BJ (cell line): ENCODE results near the gene GRM5. TPM values are rescaled to one million over a fixed set of nuclear protein-coding genes. Genes with fewer than 3 reads are reported as not detected.
"Not testable (repeated sequence)": the region's sequence is repeated elsewhere in the genome, so short reads cannot be mapped to it uniquely, and the experiment has no call there.

Experiments used
- CTCF ChIA-PET: fragments of 350-600 bp; formaldehyde crosslinking; extraction: SDS; loops from one replicate; lab custom pipeline; 2021; ENCODE audit warnings: antibody characterized with exemption, inconsistent platforms; lab: Yijun Ruan, JAX
- POLR2A ChIA-PET: fragments of 300-600 bp; sonication (Branson Sonifier 250); formaldehyde crosslinking; extraction: SDS; loops from one replicate; lab custom pipeline; 2021; ENCODE audit warnings: antibody characterized with exemption; lab: Charles Lee
- DNase-seq: peaks from one replicate; pipeline ENCODE4 v3.0.0-alpha.2; 2011; ENCODE audit warnings: low read depth
- H3K27me3 ChIP-seq: 2 replicates; pipeline ENCODE4 v1.6.0; 2011; ENCODE audit warnings: low read length; ENCODE audit not compliant: control insufficient read depth, insufficient read depth
- H3K36me3 ChIP-seq: 2 replicates; pipeline ENCODE4 v1.5.1; 2011; ENCODE audit warnings: low read length; ENCODE audit not compliant: control insufficient read depth, insufficient read depth
- H3K4me3 ChIP-seq: 2 replicates; pipeline ENCODE4 v1.5.1; 2011; ENCODE audit warnings: low read depth, mild to moderate bottlenecking, control low read depth, low read length
- polyA plus RNA-seq: library from polyadenylated mRNA; depleted of rRNA; stranded (reverse); fragments of >200 nt; gene quantifications from 2 replicates; pipeline ENCODE4 v1.2.3, GENCODE V29; 2011
- TF ChIP-seq, protein P1 (sequence below): IDR thresholded peaks from 2 replicates; pipeline ENCODE4 v1.5.1; 2011; ENCODE audit warnings: low read depth, mild to moderate bottlenecking, control low read depth, inconsistent platforms, low read length, moderate library complexity; ENCODE audit not compliant: insufficient read depth

GRM5 gene
- polyA plus RNA-seq, 1 experiment: not detected

- TF ChIP-seq, protein P1, sequence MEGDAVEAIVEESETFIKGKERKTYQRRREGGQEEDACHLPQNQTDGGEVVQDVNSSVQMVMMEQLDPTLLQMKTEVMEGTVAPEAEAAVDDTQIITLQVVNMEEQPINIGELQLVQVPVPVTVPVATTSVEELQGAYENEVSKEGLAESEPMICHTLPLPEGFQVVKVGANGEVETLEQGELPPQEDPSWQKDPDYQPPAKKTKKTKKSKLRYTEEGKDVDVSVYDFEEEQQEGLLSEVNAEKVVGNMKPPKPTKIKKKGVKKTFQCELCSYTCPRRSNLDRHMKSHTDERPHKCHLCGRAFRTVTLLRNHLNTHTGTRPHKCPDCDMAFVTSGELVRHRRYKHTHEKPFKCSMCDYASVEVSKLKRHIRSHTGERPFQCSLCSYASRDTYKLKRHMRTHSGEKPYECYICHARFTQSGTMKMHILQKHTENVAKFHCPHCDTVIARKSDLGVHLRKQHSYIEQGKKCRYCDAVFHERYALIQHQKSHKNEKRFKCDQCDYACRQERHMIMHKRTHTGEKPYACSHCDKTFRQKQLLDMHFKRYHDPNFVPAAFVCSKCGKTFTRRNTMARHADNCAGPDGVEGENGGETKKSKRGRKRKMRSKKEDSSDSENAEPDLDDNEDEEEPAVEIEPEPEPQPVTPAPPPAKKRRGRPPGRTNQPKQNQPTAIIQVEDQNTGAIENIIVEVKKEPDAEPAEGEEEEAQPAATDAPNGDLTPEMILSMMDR: no peak
- Histone ChIP-seq H3K27me3 (no peaks in the 10 kb centered on the region), H3K4me3 (no peak overlapping the region), H3K36me3 (no peaks in the 10 kb centered on the region)
- CTCF ChIA-PET: interaction anchor here (1.2 to 5.6 kb wide), 3 partner anchors 14 to 521 kb away, joined by 5 to 22 read pairs (median 12); no protein-coding TSS in a partner anchor
- DNase-seq: no peak
- POLR2A ChIA-PET: interaction anchor here (0.5 to 0.7 kb wide), 3 partner anchors 218 to 316 kb away, joined by 3 to 6 read pairs (median 3); no protein-coding TSS in a partner anchor
Observed at GRCh38 chr11:88538098-88538497, 527.7 kb downstream of the GRM5 start.

- TF ChIP-seq, protein P1: no peak
- H3K4me3 ChIP-seq: no peak overlapping the region
- POLR2A ChIA-PET: interaction anchor here (0.5 to 0.7 kb wide), 3 partner anchors 217 to 316 kb away, joined by 3 to 6 read pairs (median 3); no protein-coding TSS in a partner anchor
- CTCF ChIA-PET: interaction anchor here (3.6 to 5.6 kb wide), 2 partner anchors 15 to 521 kb away, joined by 12 to 22 read pairs; no protein-coding TSS in a partner anchor
- DNase-seq: no peak
- H3K36me3 ChIP-seq: no peaks in the 10 kb centered on the region
- H3K27me3 ChIP-seq: no peaks in the 10 kb centered on the region
Observed at GRCh38 chr11:88537613-88538012, 528.2 kb downstream of the GRM5 start.

- ChIA-PET CTCF (interaction anchor here (1.3 to 5.6 kb wide), 5 partner anchors 16 to 520 kb away, joined by 3 to 22 read pairs (median 6); no protein-coding TSS in a partner anchor), POLR2A (no interaction called here)
- H3K27me3 ChIP-seq: no peaks in the 10 kb centered on the region
- DNase-seq: no peak
- H3K4me3 ChIP-seq: no peak overlapping the region
- H3K36me3 ChIP-seq: no peaks in the 10 kb centered on the region
- TF ChIP-seq, protein P1: no peak
Observed at GRCh38 chr11:88536616-88537265, 529.0 kb downstream of the GRM5 start.

DNA sequence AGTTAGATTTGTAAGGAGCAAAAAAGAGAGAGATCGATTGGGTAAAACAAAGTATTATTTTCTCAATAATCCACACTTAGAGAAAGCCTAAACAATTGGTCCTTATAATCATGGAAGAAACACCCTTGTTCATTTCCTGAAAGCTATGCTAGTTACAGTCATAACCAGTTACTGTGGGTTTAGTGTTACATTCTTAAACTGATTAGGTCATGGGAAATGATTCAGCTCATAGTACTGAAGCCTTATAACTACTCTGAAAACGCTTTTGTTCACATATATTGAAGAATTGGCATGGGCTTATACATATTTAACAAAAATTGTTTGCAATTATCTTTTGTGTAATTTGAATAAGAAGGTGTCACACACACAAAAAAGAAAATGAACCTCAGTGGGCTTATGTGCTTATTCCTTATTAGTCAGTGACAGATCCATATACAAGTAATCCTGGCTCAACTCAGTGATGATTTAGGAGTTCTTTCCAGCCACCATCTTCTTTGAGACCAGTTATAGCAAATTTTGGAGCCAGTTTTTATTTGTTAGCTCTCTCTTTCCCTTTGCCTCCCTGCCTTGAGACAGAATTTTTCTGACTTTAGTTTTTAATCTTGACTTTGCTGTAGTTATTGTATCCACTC lies 529.8 kb downstream of the GRM5 start:
- H3K27me3 ChIP-seq: no peaks in the 10 kb centered on the region
- no peak overlapping the region for H3K4me3 ChIP-seq
- H3K36me3 ChIP-seq: no peaks in the 10 kb centered on the region
- TF ChIP-seq, protein P1: no peak
- CTCF ChIA-PET: interaction anchor here (0.7 to 5.6 kb wide), 7 partner anchors 16 to 519 kb away, joined by 3 to 22 read pairs (median 3); no protein-coding TSS in a partner anchor
- POLR2A ChIA-PET: no interaction called here
- DNase-seq: peak; percentile 77

GRCh38 chr11:88535266-88535665 lies 530.5 kb downstream of the GRM5 start:
- Histone ChIP-seq H3K27me3 (no peaks in the 10 kb centered on the region), H3K4me3 (no peak overlapping the region), H3K36me3 (no peaks in the 10 kb centered on the region)
- TF ChIP-seq, protein P1: no peak
- CTCF ChIA-PET: interaction anchor here (1.1 to 5.6 kb wide), 5 partner anchors 17 to 519 kb away, joined by 3 to 22 read pairs (median 4); no protein-coding TSS in a partner anchor
- POLR2A ChIA-PET: no interaction called here
- DNase-seq: no peak

- H3K36me3 ChIP-seq, DNase-seq, H3K27me3 ChIP-seq, POLR2A ChIA-PET, H3K4me3 ChIP-seq: not testable (repeated sequence)
- CTCF ChIA-PET: interaction anchor here (5.6 kb wide), 1 partner anchor 518 kb away, joined by 22 read pairs; no protein-coding TSS in a partner anchor
Observed at GRCh38 chr11:88534706-88535105, 531.1 kb downstream of the GRM5 start.
